Peyer's patch (tissue), 4 donors: ENCODE measurements around the gene ASL.
"Not testable (repeated sequence)": the region's sequence is repeated elsewhere in the genome, so short reads cannot be mapped to it uniquely, and the experiment has no call there.

Source experiments
- POLR2A ChIP-seq, 2 donors: fragments of 450-650 bp; IDR thresholded peaks; one replicate each; pipeline ENCODE4 v1.5.1; 2017; ENCODE audit warnings: antibody characterized with exemption in 2 of 2, mild to moderate bottlenecking in 2 of 2, moderate library complexity in 2 of 2
- TF ChIP-seq, protein P1 (sequence below), 6 experiments: fragments of 450-650 bp in 4 of 6; fragments of 200-600 bp in 2 of 6; sonication (generic) in 1 of 6; IDR thresholded peaks; one replicate each; pipeline ENCODE4 v1.5.1; 2017 to 2019; ENCODE audit warnings: antibody characterized with exemption in 6 of 6, mild to moderate bottlenecking in 3 of 6, moderate library complexity in 1 of 6

DNA sequence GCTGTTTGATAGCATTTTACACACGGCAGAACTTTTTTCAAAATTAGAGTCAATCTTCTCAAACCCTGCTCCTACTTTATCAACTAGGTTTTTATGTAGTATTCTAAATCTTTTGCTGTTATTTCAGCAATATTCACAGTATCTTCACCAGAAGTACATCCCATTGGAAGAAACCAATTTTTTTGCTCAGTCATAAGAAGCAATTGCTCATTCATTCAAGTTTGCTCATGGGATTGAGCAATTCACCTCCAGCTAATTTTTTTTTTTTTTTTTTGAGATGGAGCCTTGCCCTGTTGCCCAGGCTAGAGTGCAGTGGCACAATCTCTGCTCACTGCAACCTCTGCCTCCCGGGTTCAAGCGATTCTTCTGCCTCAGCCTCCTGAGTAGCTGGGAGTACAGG is 28.4 kb downstream of the ASL start:
- TF ChIP-seq, protein P1, sequence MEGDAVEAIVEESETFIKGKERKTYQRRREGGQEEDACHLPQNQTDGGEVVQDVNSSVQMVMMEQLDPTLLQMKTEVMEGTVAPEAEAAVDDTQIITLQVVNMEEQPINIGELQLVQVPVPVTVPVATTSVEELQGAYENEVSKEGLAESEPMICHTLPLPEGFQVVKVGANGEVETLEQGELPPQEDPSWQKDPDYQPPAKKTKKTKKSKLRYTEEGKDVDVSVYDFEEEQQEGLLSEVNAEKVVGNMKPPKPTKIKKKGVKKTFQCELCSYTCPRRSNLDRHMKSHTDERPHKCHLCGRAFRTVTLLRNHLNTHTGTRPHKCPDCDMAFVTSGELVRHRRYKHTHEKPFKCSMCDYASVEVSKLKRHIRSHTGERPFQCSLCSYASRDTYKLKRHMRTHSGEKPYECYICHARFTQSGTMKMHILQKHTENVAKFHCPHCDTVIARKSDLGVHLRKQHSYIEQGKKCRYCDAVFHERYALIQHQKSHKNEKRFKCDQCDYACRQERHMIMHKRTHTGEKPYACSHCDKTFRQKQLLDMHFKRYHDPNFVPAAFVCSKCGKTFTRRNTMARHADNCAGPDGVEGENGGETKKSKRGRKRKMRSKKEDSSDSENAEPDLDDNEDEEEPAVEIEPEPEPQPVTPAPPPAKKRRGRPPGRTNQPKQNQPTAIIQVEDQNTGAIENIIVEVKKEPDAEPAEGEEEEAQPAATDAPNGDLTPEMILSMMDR (IDR thresholded peaks at IDR 0.05), result not testable (repeated sequence)
- not testable (repeated sequence) for TF ChIP-seq POLR2A (IDR thresholded peaks at IDR 0.05)
